Stimulated activated CD4-positive, alpha-beta T cell treated with anti-CD3 and anti-CD28 coated beads, Interleukin-4, amount 100 ng/mL, for 24 hours (primary cell): Measurements from ENCODE around the gene BLNK.

ENCODE experiments used
- DNase-seq: peaks from one replicate; pipeline ENCODE4 v3.0.0-alpha.2; 2020

BLNK gene

DNA sequence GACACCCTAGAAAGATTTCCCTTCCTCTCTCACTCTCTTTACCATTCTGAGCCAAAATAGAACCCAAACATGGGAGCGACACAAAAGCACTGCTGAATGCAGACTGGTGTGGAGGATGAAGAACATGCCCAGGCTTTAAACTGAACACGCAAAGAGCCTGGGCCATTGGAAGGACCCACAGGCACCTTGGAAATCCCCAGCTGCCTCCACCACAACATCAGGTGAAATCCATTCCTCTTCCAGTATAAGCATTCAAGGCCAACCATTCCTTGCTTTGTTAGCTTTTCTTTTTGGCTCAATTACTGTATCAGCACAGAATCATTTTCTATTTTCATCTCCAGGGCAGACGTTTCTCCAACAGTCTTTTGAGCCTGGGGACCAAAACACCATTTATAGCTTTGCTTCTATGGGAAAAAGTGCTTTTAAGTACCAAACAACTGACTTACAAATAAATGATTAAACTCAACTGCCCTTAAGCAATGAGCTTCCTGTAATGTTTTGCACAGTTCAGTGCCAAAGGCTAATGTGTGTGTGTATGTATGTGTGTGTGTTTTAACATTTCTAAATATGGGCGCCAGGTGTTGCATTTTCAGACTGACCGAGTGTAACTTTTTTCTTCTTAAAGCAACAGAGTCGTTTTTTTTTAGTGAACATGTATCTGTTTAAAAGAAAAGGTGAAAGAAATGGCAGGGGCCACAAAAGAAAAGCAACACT, 16.2 kb upstream of the BLNK start:
- no peak for DNase-seq

- no peak for DNase-seq
These were observed 14.0 kb upstream of the BLNK start for GRCh38 chr10:96285331-96285752.

- DNase-seq, result no peak
These were observed 12.4 kb upstream of the BLNK start for GRCh38 chr10:96283756-96284155.

- no peak for DNase-seq
These were observed 12.0 kb upstream of the BLNK start for GRCh38 chr10:96283351-96283750.

- no peak for DNase-seq
These were observed 10.2 kb upstream of the BLNK start for GRCh38 chr10:96281444-96282029.

DNA sequence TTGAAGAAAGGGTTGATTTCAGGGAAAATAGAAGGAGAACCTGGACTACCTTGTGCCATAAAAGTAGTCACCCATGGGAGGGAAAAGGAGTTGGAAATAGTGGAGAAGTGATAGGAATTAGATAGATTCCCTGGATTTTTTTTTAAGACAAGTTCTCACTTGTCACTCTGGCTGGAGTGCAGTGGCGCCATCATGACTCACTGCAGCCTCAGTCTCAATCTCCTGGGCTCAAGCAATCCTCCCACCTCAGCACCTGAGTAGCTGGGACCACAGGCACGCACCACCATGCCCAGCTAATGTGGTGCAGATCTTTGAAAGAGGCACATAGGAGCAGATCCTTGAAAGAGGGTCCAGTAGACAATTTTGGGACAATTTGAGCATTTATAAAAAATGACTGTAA, 9.5 kb upstream of the BLNK start:
- no peak for DNase-seq

DNA sequence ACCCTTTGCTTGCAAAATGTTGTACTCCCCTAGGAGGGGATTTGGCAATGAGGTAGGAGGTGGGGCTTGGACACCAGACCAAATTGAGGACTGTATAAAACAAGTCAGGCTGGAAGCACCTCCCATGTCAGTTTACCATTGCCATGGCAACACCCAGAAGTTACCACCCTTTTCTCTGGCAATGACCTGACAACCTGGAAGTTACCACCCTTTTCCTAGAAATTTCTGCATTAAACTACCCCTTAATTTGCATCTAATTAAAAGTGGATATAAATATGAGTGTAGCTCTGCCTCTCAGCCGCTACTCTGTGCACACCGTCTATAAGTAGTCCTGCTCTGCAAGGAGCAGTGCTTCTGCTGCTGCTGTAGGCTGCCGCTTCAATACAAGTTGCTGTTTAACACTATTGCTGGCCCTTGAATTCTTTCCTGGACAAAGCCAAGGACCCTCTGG, 7.8 kb upstream of the BLNK start:
- no peak for DNase-seq

DNA sequence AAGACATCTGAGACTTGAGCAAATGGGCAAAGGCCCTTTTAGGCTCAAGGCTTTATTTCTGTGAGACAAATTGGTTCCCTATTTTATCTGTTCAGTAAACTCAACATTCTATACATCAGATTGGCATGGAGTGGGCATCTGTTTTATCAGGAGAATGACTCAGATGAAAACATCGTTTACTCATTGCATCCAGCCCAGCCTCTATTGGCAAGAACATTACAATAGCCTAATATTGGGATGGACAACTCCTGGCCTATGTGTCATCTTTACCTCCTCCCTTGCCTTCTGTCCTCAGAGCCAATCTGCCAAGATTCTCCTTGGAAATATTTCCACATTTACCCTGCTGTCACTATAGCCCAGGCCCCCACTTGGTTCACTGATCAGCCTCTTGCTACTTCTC, 5.5 kb upstream of the BLNK start:
- no peak for DNase-seq

- no peak for DNase-seq
These were observed 5.1 kb upstream of the BLNK start for GRCh38 chr10:96276426-96276825.

DNA sequence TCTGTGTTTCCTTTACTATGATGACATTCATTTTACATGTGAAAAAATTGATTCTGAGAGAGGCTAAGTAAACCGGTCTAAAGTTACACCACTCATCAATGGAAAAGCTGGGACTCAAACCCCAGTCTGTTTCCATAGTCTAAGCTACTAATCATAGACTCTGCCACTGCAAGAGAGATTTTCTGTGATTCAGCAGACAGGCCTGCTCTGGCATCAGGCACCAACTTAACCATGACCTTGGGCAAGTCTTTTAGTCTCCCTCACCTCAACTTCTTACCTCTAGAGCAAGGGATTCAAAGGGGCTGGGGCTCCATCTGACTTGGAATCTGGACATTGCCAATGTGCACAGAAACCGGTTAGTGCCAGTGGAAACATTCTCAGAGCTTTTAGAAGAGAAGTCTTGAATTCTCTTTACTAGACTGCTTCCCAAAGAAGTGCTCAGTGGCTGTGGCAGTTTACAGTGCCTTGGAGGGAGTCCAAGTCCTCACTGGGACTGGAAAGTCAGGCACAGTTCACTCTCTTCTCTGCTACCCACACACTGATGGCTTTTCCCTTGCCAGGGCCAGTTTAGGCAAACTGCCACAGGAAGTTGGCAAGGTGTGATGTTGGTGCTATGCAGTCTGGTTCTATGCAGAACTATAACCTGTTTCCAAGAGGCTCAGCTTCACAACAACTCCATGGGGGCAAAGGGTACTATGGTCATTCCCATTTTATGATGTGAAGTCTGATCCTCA, 4.5 kb upstream of the BLNK start:
- no peak for DNase-seq

DNA sequence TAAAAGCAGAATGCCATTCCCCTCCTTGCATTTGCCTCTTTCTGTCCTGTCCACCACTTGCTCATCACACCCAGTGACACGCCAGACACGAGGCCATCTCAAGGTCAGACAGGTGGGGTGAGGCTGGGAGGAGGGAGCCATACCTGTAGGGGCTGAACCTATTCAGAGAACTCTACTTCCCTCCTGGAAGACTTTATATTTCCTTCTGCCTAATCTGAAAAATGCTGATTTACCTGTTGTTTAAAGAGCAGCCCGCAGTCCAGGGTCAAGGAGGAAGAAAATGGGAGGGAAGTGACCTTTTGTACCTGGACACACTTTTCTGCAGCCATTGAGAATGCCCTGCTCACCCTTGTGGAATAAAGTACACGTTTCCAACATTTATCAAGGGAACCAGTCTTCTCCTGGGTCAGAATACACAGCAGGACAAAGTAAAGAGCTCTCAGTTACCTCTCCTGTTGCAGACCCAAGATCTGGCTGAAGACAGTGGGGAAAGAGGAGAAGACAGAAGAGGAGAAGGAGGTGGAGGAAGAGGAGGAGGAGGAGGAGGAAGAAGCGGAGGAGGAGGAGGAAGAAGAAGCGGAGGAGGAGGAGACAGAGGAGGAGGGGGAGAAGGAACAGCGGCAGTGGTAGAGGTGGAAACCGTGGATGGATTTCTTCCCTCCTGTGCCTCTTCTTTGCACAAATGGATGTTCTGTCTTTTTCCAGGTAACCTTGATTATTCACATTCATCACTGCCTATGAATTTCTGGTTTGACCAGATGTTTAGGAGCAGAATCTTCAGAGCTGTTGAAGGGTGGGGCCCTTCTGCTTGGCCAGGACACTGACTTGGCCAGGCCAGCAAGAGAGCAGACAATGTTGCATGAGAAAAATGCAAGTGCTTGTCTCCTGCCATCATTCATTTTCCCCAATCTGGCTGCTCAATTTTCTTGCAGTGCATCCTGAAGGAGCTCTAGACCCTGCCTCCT, 1.2 kb upstream of the BLNK start:
- no peak for DNase-seq

DNA sequence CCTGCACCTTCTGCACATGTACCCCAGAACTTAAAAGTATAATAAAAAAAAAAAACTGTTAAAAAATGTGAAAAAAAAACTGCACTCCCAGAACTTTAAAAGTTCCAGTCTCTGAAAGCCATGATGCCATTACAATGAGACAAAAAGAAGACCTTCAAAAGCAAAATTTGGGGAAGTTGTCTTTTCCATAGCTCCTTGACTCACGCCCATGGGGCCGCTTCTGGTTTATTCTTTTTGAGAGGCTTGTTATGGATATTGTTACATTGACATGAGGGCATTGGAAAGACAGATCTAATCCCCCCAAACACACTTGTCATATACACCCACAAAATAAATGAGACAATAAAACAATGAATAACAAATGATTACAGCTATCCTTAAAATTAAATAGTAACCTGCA, 798 bp downstream of the BLNK start:
- DNase-seq, result no peak

- no peak for DNase-seq
These were observed 1.7 kb downstream of the BLNK start for GRCh38 chr10:96269438-96270300.

GRCh38 chr10:96268341-96268909, 2.9 kb downstream of the BLNK start:
- no peak for DNase-seq

DNA sequence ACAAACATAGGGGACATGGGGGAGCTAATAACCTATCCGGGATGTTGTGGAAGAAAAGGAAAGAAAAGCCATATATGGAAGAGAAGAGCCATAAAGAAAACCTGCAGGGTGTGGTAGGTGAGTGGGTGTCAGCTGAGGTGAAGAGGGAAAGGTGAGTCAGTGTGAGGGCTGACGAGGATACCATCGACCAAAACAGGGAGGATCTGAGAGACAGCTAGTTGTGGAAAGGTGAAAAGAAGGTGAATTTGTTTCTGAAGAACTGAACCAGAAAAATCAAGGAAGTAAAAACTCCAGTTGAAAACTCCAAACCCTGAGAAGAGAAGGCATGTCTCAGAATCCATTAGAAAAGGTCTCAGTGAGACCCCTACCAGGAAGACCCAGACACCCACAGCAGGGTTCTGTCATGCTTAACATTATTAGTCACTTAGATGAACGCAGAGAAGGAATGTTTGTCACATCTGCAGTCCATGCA, 4.1 kb downstream of the BLNK start:
- DNase-seq, result no peak

DNA sequence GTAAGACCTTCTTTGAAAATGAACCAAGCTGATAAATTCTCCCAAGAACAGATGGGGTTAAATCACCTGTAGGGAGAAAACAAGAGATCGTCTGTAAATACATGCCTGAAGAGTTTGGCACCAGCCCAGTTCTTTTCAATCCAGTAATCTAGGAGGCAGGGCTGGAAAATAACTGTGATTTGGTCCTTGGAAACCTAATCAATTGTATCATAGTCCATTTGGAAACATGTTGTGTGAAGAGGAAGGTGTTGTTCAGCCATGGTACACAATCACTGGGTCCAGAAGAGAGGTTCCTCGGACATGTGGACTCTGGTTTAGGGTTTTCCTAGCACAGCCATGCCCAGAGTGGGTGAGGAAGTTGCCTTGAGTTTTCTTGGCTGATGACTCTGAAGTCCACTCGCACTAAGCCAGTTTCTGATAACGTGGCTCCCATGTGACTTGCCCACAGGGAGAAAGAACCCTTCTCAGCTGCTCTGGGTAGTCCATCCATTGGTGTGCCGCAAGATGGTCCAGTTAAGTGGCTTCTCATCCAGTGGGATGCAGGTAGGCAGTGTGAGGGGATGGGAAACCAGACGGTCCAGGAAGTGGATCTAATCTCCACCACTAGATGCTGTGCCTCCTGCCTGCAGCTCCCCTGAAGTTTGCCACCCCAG, 5.1 kb downstream of the BLNK start:
- DNase-seq, result no peak

- no peak for DNase-seq
These were observed 6.4 kb downstream of the BLNK start for GRCh38 chr10:96264938-96265337.

GRCh38 chr10:96263669-96264068, 7.7 kb downstream of the BLNK start:
- no peak for DNase-seq

GRCh38 chr10:96263176-96263575, 8.2 kb downstream of the BLNK start:
- no peak for DNase-seq

DNA sequence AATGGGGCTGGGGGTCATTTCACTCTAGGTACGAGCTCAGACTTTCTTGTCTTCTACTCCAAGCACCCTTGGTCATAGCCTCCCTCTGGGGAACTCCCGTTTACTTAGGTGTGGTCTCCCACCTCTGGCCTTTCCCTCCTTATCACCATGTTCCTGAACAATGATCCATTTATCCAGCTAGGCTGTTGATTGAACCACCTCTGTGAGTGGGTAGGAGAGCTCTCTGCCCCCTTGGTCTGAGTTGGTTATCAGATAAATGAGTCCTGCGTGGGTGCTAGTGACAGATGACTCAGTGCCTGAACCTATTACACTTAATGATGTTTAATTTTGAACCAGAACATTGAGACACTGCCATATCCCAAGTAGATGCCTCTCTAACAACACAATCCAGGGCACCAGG, 9.4 kb downstream of the BLNK start:
- no peak for DNase-seq

GRCh38 chr10:96261132-96261531, 10.2 kb downstream of the BLNK start:
- DNase-seq, result no peak
